ENCODE data around the gene TM9SF1. TPM values are rescaled to one million over a fixed set of nuclear protein-coding genes. Genes with fewer than 3 reads are reported as not detected.
A peak's percentile ranks its signal among the peaks of the same experiment; 100 is the strongest.

Gene TM9SF1
- total and polyA plus RNA-seq, 8 donors, result 28.1 to 72.5 (median 35.2) TPM

- peak; percentile 94 for ATAC-seq
Measured at GRCh38 chr14:24171422-24172260, 23.6 kb downstream of the TM9SF1 start, which contains the start of gene REC8. REC8 (plus strand) TSS chr14:24172080; CDS start chr14:24172553, 473 bp downstream.

GRCh38 chr14:24167469-24168114 is 27.6 kb downstream of the TM9SF1 start:
- no peak overlapping the region for H3K4me3 ChIP-seq
- no peaks in the 10 kb centered on the region for H3K9me3 ChIP-seq
- peaks cover 7 to 70% of the 10 kb centered on the region in 2 donors for H3K4me1 ChIP-seq
- no peak for ATAC-seq
- DNase-seq, result no peak
- intact Hi-C loops (cut with DNase I), result no loop called here
- TF ChIP-seq CTCF (IDR thresholded peaks at IDR 0.05), result no peak
- no peaks in the 10 kb centered on the region for H3K27me3 ChIP-seq
- peaks cover 0 to 87% of the 10 kb centered on the region in 2 donors for H3K36me3 ChIP-seq
- peak overlapping the region in 1 of 2 donors; percentile 74 for H3K27ac ChIP-seq

More at GRCh38 chr14:24171422-24172260, 23.6 kb downstream of the TM9SF1 start, which contains the start of gene REC8:
- Histone ChIP-seq H3K27me3 (no peaks in the 10 kb centered on the region), H3K36me3 (peaks cover 0 to 87% of the 10 kb centered on the region in 2 donors), H3K9me3 (no peaks in the 10 kb centered on the region), H3K4me3 (peak within 1 kb of the TSS; percentile 16 to 34), H3K27ac (no peak within 1 kb of the TSS), H3K4me1 (peaks cover 0 to 30% of the 10 kb centered on the region in 2 donors)
- DNase-seq, result peak; percentile 61 to 93 (median 87)
- TF ChIP-seq CTCF (IDR thresholded peaks at IDR 0.05), result no peak
- intact Hi-C loops (cut with DNase I), result no loop called here

- Histone ChIP-seq H3K27ac (peak overlapping the region in 1 of 2 donors; percentile 74), H3K27me3 (no peaks in the 10 kb centered on the region), H3K4me3 (no peak overlapping the region), H3K36me3 (peaks cover 0 to 86% of the 10 kb centered on the region in 2 donors), H3K4me1 (peaks cover 14 to 66% of the 10 kb centered on the region in 2 donors), H3K9me3 (no peaks in the 10 kb centered on the region)
- ATAC-seq, result no peak
- intact Hi-C loops (cut with DNase I), result no loop called here
- peak in 1 of 4 donors; percentile 23 for DNase-seq
- TF ChIP-seq CTCF (IDR thresholded peaks at IDR 0.05), result no peak
Measured at GRCh38 chr14:24165785-24166184, 29.5 kb downstream of the TM9SF1 start.

GRCh38 chr14:24164518-24164991 is 30.7 kb downstream of the TM9SF1 start:
- intact Hi-C loops (cut with DNase I), result no loop called here
- TF ChIP-seq CTCF (IDR thresholded peaks at IDR 0.05), result no peak
- peaks cover 0 to 87% of the 10 kb centered on the region in 2 donors for H3K36me3 ChIP-seq
- no peak overlapping the region for H3K4me3 ChIP-seq
- H3K27me3 ChIP-seq, result no peaks in the 10 kb centered on the region
- no peaks in the 10 kb centered on the region for H3K9me3 ChIP-seq
- DNase-seq (peak in 2 of 4 donors; percentile 20 to 79), ATAC-seq (no peak)
- peaks cover 14 to 67% of the 10 kb centered on the region in 2 donors for H3K4me1 ChIP-seq
- H3K27ac ChIP-seq, result no peak overlapping the region

- TF ChIP-seq CTCF (IDR thresholded peaks at IDR 0.05), result no peak
Measured at GRCh38 chr14:24162093-24162492, 33.1 kb downstream of the TM9SF1 start.

More at GRCh38 chr14:24162093-24162492, 33.1 kb downstream of the TM9SF1 start:
- Histone ChIP-seq H3K27me3 (no peaks in the 10 kb centered on the region), H3K36me3 (peaks cover 0 to 86% of the 10 kb centered on the region in 2 donors), H3K4me3 (peak overlapping the region; percentile 80 to 87), H3K27ac (peak overlapping the region in 1 of 2 donors; percentile 96), H3K4me1 (peaks cover 14 to 61% of the 10 kb centered on the region in 2 donors), H3K9me3 (no peaks in the 10 kb centered on the region)
- no peak for ATAC-seq
- intact Hi-C loops (cut with DNase I), result no loop called here
- DNase-seq, result peak in 1 of 4 donors; percentile 53

Data from left lung (tissue), 10 donors.